GM23338 (cell line): ENCODE results near the gene C1orf174. TPM values are rescaled to one million over a fixed set of nuclear protein-coding genes. Genes with fewer than 3 reads are reported as not detected.

ENCODE experiments used
- ATAC-seq: fragments of 200-7000 bp; cut with Tn5 transposase; 3 replicates; pipeline ENCODE4 v1.9.1; 2020
- DNase-seq: peaks from one replicate; pipeline ENCODE4 v3.0.0-alpha.2; 2015; ENCODE audit warnings: low spot score
- H2AFZ ChIP-seq: fragments of 200-600 bp; sonication (generic); 2 replicates; pipeline ENCODE4 v1.8.0; 2016; ENCODE audit warnings: antibody characterized with exemption, mild to moderate bottlenecking, moderate library complexity
- H3F3A ChIP-seq: fragments of 200-600 bp; sonication (generic); replicated peaks from 2 replicates; pipeline ENCODE4 v1.8.0; 2017; ENCODE audit warnings: antibody characterized with exemption, mixed run types, low read depth
- H3K27ac ChIP-seq: fragments of 200-600 bp; sonication (generic); 2 replicates; pipeline ENCODE4 v1.6.1; 2016; ENCODE audit warnings: low read depth
- H3K27me3 ChIP-seq: fragments of 200-600 bp; sonication (generic); 2 replicates; pipeline ENCODE4 v1.8.0; 2016; ENCODE audit warnings: mild to moderate bottlenecking, mixed run types, moderate library complexity; ENCODE audit not compliant: insufficient read depth
- H3K36me3 ChIP-seq: fragments of 200-600 bp; sonication (generic); 2 replicates; pipeline ENCODE4 v1.8.0; 2016; ENCODE audit warnings: mild to moderate bottlenecking; ENCODE audit not compliant: insufficient read depth
- H3K4me1 ChIP-seq: fragments of 200-600 bp; sonication (generic); 2 replicates; pipeline ENCODE4 v1.8.0; 2016; ENCODE audit warnings: mild to moderate bottlenecking, moderate library complexity; ENCODE audit not compliant: insufficient read depth
- H3K4me2 ChIP-seq: fragments of 200-600 bp; sonication (generic); 2 replicates; pipeline ENCODE4 v1.7.1; 2017; ENCODE audit warnings: mixed run types
- H3K4me3 ChIP-seq: fragments of 200-600 bp; sonication (generic); 2 replicates; pipeline ENCODE4 v1.6.1; 2016; ENCODE audit warnings: mixed run types
- H3K79me2 ChIP-seq: fragments of 200-600 bp; sonication (generic); replicated peaks from 2 replicates; pipeline ENCODE4 v1.8.0; 2017; ENCODE audit warnings: mild to moderate bottlenecking; ENCODE audit not compliant: insufficient read depth
- H3K9me2 ChIP-seq: fragments of 200-600 bp; sonication (generic); 2 replicates; pipeline ENCODE4 v1.8.0; 2017; ENCODE audit not compliant: insufficient read depth
- H4K20me1 ChIP-seq: fragments of 200-600 bp; sonication (generic); replicated peaks from 2 replicates; pipeline ENCODE4 v1.8.0; 2017; ENCODE audit warnings: mild to moderate bottlenecking; ENCODE audit not compliant: insufficient read depth
- H3K27ac Mint-ChIP-seq: 2 replicates; pipeline ENCODE4 v1.8.0; 2020; ENCODE audit warnings: inconsistent platforms, mild to moderate bottlenecking, moderate library complexity, mixed read lengths
- H3K27me3 Mint-ChIP-seq: 3 replicates; pipeline ENCODE4 v1.8.0; 2022; ENCODE audit warnings: low read depth, mild to moderate bottlenecking, moderate library complexity, mixed read lengths, inconsistent platforms; ENCODE audit not compliant: insufficient read depth, poor library complexity
- H3K36me3 Mint-ChIP-seq: 3 replicates; pipeline ENCODE4 v1.8.0; 2021; ENCODE audit warnings: low read depth, mild to moderate bottlenecking, inconsistent platforms, moderate library complexity, mixed read lengths
- H3K4me1 Mint-ChIP-seq: 3 replicates; pipeline ENCODE4 v1.8.0; 2020; ENCODE audit warnings: mild to moderate bottlenecking, inconsistent platforms, mixed read lengths
- H3K4me3 Mint-ChIP-seq: 3 replicates; pipeline ENCODE4 v1.8.0; 2021; ENCODE audit warnings: moderate library complexity, mild to moderate bottlenecking, inconsistent platforms, mixed read lengths
- H3K9me3 Mint-ChIP-seq: 3 replicates; pipeline ENCODE4 v1.8.0; 2020; ENCODE audit warnings: moderate library complexity, mild to moderate bottlenecking, inconsistent platforms, mixed read lengths
- CREB1 ChIP-seq: fragments of 250-450 bp; sonication (Bioruptor Pico); IDR thresholded peaks from 2 replicates; pipeline ENCODE4 v1.5.0; 2020; ENCODE audit warnings: low read depth, mild to moderate bottlenecking, moderate library complexity
- EZH2 ChIP-seq: fragments of 200-600 bp; sonication (generic); IDR thresholded peaks from one replicate; pipeline ENCODE4 v1.8.0; 2017; ENCODE audit warnings: antibody characterized with exemption, mild to moderate bottlenecking, low read depth; ENCODE audit not compliant: unreplicated experiment
- EZH2phosphoT487 ChIP-seq: fragments of 200-600 bp; sonication (generic); IDR thresholded peaks from one replicate; pipeline ENCODE4 v1.8.1; 2018; ENCODE audit warnings: antibody characterized with exemption; ENCODE audit not compliant: unreplicated experiment
- JUNB ChIP-seq: IDR thresholded peaks from one replicate; pipeline ENCODE4 v1.6.1; 2016; ENCODE audit warnings: antibody characterized with exemption; ENCODE audit not compliant: unreplicated experiment
- NANOG ChIP-seq: IDR thresholded peaks from 2 replicates; pipeline ENCODE4 v1.6.1; 2016; ENCODE audit warnings: antibody characterized with exemption, borderline replicate concordance
- POLR2AphosphoS5 ChIP-seq: IDR thresholded peaks from 2 replicates; pipeline ENCODE4 v1.6.1; 2016; ENCODE audit warnings: antibody characterized with exemption, low read depth
- STAT1 ChIP-seq: IDR thresholded peaks from one replicate; pipeline ENCODE4 v1.6.1; 2016; ENCODE audit warnings: antibody characterized with exemption; ENCODE audit not compliant: unreplicated experiment
- ZNF114 ChIP-seq: fragments of 250-450 bp; sonication (Bioruptor Pico); IDR thresholded peaks from 2 replicates; pipeline ENCODE4 v1.5.0; 2020; ENCODE audit warnings: mild to moderate bottlenecking, moderate library complexity
- ZNF331 ChIP-seq: fragments of 250-450 bp; sonication (Bioruptor Pico); IDR thresholded peaks from 2 replicates; pipeline ENCODE4 v1.5.0; 2020; ENCODE audit warnings: low read depth, mild to moderate bottlenecking, moderate library complexity
- polyA plus RNA-seq: library from polyadenylated mRNA; unstranded; fragments of >200 nt; fragmentation: Nextera tagmentation; extraction: Ambion mirVana; gene quantifications from 2 replicates; pipeline ENCODE4 v1.2.1, GENCODE V29; 2016
- total RNA-seq: library from RNA; depleted of rRNA; stranded (reverse); fragments of >200 nt; shearing (Covaris generic); gene quantifications from 2 replicates; pipeline ENCODE4 v1.2.3, GENCODE V29; 2014
- TF ChIP-seq, protein P1 (sequence below), 2 experiments: fragments of 200-600 bp in 1 of 2; sonication (generic) in 1 of 2; conservative IDR thresholded peaks; 2 replicates each; pipeline versions ENCODE4 v1.5.1 to v1.6.1; 2016 to 2017; ENCODE audit warnings: antibody characterized with exemption in 2 of 2, low read depth in 2 of 2, mild to moderate bottlenecking in 2 of 2, moderate library complexity in 1 of 2
- TF ChIP-seq, protein P2 (sequence below): IDR thresholded peaks from 2 replicates; pipeline ENCODE4 v1.6.1; 2016; ENCODE audit warnings: antibody characterized with exemption
- TF ChIP-seq, protein P3 (sequence below): fragments of 250-450 bp; sonication (Bioruptor Pico); IDR thresholded peaks from 2 replicates; pipeline ENCODE4 v1.5.0; 2020; ENCODE audit warnings: mild to moderate bottlenecking, moderate library complexity
- TF ChIP-seq, protein P4 (sequence below): IDR thresholded peaks from one replicate; pipeline ENCODE4 v1.6.1; 2018; ENCODE audit warnings: antibody characterized with exemption; ENCODE audit not compliant: unreplicated experiment

C1orf174 gene
- total and polyA plus RNA-seq, 2 experiments from 2014 or later, result 28.5 to 28.7 TPM

DNA sequence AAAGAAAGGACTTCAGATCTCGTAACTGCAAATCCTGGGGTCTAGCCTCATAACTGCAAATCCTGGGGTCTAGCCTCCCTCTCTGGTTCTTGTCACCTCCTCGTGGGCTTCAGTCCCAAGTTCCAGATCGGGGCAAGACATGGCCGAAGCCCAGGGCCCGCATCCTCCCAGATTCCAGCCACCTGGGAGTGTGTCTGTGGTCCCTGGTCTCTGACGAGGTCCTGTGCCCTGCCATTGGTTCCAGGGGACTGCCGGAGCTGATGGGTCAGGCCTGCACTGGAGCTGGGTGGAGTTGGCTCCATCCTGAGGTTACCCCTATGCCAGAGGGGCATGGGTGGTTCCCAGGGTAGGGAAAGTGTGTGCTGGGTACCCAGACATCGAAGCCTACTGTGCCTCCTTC, 17.7 kb upstream of the C1orf174 start:
- Mint-ChIP-seq H3K27ac (no peak overlapping the region), H3K9me3 (peaks cover 38% of the 10 kb centered on the region)
- H3K4me1 ChIP-seq, result no peaks in the 10 kb centered on the region

More for the DNA sequence above, 17.7 kb upstream of the C1orf174 start:
- DNase-seq (no peak), ATAC-seq (no peak)
- Histone ChIP-seq H3F3A (no peaks in the 10 kb centered on the region), H3K79me2 (no peaks in the 10 kb centered on the region), H3K36me3 (no peaks in the 10 kb centered on the region), H3K27ac (no peak overlapping the region), H3K27me3 (no peaks in the 10 kb centered on the region), H3K4me2 (no peak overlapping the region), H3K4me3 (no peak overlapping the region), H4K20me1 (no peaks in the 10 kb centered on the region), H2AFZ (no peak overlapping the region), H3K9me2 (no peaks in the 10 kb centered on the region)
- TF ChIP-seq ZNF114 (no peak), POLR2AphosphoS5 (no peak), ZNF331 (CRISPR knock-in tag) (no peak), NANOG (no peak), EZH2 (no peak), EZH2phosphoT487 (no peak), STAT1 (no peak), CREB1 (CRISPR knock-in tag) (no peak), JUNB (no peak)
- TF ChIP-seq, protein P1, sequence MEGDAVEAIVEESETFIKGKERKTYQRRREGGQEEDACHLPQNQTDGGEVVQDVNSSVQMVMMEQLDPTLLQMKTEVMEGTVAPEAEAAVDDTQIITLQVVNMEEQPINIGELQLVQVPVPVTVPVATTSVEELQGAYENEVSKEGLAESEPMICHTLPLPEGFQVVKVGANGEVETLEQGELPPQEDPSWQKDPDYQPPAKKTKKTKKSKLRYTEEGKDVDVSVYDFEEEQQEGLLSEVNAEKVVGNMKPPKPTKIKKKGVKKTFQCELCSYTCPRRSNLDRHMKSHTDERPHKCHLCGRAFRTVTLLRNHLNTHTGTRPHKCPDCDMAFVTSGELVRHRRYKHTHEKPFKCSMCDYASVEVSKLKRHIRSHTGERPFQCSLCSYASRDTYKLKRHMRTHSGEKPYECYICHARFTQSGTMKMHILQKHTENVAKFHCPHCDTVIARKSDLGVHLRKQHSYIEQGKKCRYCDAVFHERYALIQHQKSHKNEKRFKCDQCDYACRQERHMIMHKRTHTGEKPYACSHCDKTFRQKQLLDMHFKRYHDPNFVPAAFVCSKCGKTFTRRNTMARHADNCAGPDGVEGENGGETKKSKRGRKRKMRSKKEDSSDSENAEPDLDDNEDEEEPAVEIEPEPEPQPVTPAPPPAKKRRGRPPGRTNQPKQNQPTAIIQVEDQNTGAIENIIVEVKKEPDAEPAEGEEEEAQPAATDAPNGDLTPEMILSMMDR (conservative IDR thresholded peaks at IDR 0.05; ENCODE audit: low read depth in 2 of 2), result no peak
- TF ChIP-seq, protein P2, sequence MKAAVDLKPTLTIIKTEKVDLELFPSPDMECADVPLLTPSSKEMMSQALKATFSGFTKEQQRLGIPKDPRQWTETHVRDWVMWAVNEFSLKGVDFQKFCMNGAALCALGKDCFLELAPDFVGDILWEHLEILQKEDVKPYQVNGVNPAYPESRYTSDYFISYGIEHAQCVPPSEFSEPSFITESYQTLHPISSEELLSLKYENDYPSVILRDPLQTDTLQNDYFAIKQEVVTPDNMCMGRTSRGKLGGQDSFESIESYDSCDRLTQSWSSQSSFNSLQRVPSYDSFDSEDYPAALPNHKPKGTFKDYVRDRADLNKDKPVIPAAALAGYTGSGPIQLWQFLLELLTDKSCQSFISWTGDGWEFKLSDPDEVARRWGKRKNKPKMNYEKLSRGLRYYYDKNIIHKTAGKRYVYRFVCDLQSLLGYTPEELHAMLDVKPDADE, result no peak
- TF ChIP-seq, protein P3, sequence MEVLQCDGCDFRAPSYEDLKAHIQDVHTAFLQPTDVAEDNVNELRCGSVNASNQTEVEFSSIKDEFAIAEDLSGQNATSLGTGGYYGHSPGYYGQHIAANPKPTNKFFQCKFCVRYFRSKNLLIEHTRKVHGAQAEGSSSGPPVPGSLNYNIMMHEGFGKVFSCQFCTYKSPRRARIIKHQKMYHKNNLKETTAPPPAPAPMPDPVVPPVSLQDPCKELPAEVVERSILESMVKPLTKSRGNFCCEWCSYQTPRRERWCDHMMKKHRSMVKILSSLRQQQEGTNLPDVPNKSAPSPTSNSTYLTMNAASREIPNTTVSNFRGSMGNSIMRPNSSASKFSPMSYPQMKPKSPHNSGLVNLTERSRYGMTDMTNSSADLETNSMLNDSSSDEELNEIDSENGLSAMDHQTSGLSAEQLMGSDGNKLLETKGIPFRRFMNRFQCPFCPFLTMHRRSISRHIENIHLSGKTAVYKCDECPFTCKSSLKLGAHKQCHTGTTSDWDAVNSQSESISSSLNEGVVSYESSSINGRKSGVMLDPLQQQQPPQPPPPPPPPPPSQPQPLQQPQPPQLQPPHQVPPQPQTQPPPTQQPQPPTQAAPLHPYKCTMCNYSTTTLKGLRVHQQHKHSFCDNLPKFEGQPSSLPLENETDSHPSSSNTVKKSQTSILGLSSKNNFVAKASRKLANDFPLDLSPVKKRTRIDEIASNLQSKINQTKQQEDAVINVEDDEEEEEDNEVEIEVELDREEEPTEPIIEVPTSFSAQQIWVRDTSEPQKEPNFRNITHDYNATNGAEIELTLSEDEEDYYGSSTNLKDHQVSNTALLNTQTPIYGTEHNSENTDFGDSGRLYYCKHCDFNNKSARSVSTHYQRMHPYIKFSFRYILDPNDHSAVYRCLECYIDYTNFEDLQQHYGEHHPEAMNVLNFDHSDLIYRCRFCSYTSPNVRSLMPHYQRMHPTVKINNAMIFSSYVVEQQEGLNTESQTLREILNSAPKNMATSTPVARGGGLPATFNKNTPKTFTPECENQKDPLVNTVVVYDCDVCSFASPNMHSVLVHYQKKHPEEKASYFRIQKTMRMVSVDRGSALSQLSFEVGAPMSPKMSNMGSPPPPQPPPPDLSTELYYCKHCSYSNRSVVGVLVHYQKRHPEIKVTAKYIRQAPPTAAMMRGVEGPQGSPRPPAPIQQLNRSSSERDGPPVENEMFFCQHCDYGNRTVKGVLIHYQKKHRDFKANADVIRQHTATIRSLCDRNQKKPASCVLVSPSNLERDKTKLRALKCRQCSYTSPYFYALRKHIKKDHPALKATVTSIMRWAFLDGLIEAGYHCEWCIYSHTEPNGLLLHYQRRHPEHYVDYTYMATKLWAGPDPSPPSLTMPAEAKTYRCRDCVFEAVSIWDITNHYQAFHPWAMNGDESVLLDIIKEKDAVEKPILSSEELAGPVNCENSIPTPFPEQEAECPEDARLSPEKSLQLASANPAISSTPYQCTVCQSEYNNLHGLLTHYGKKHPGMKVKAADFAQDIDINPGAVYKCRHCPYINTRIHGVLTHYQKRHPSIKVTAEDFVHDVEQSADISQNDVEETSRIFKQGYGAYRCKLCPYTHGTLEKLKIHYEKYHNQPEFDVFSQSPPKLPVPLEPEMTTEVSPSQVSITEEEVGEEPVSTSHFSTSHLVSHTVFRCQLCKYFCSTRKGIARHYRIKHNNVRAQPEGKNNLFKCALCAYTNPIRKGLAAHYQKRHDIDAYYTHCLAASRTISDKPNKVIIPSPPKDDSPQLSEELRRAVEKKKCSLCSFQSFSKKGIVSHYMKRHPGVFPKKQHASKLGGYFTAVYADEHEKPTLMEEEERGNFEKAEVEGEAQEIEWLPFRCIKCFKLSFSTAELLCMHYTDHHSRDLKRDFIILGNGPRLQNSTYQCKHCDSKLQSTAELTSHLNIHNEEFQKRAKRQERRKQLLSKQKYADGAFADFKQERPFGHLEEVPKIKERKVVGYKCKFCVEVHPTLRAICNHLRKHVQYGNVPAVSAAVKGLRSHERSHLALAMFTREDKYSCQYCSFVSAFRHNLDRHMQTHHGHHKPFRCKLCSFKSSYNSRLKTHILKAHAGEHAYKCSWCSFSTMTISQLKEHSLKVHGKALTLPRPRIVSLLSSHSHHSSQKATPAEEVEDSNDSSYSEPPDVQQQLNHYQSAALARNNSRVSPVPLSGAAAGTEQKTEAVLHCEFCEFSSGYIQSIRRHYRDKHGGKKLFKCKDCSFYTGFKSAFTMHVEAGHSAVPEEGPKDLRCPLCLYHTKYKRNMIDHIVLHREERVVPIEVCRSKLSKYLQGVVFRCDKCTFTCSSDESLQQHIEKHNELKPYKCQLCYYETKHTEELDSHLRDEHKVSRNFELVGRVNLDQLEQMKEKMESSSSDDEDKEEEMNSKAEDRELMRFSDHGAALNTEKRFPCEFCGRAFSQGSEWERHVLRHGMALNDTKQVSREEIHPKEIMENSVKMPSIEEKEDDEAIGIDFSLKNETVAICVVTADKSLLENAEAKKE, result no peak
- TF ChIP-seq, protein P4, sequence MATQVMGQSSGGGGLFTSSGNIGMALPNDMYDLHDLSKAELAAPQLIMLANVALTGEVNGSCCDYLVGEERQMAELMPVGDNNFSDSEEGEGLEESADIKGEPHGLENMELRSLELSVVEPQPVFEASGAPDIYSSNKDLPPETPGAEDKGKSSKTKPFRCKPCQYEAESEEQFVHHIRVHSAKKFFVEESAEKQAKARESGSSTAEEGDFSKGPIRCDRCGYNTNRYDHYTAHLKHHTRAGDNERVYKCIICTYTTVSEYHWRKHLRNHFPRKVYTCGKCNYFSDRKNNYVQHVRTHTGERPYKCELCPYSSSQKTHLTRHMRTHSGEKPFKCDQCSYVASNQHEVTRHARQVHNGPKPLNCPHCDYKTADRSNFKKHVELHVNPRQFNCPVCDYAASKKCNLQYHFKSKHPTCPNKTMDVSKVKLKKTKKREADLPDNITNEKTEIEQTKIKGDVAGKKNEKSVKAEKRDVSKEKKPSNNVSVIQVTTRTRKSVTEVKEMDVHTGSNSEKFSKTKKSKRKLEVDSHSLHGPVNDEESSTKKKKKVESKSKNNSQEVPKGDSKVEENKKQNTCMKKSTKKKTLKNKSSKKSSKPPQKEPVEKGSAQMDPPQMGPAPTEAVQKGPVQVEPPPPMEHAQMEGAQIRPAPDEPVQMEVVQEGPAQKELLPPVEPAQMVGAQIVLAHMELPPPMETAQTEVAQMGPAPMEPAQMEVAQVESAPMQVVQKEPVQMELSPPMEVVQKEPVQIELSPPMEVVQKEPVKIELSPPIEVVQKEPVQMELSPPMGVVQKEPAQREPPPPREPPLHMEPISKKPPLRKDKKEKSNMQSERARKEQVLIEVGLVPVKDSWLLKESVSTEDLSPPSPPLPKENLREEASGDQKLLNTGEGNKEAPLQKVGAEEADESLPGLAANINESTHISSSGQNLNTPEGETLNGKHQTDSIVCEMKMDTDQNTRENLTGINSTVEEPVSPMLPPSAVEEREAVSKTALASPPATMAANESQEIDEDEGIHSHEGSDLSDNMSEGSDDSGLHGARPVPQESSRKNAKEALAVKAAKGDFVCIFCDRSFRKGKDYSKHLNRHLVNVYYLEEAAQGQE, result no peak
- Mint-ChIP-seq H3K36me3 (peaks cover 3% of the 10 kb centered on the region; the same call in 2 of the 3 replicates), H3K4me3 (no peak overlapping the region), H3K27me3 (no peaks in the 10 kb centered on the region), H3K4me1 (no peaks in the 10 kb centered on the region; the same call in 2 of the 3 replicates)
